ENCODE measurements around the gene ZNF679.

- TF ChIP-seq TAF1 (IDR thresholded peaks at IDR 0.05; ENCODE audit: borderline replicate concordance, low read depth, low read length) (no peak), POLR2AphosphoS5 (IDR thresholded peaks at IDR 0.05; ENCODE audit: low read depth, low read length) (no peak)
Measured at GRCh38 chr7:64192775-64193174, 35.5 kb upstream of the ZNF679 start.
